IMR-90 (cell line): Measurements from ENCODE around the gene MRM2. TPM values are rescaled to one million over a fixed set of nuclear protein-coding genes. Genes with fewer than 3 reads are reported as not detected.

Experiments
- ATAC-seq: fragments of 200-7000 bp; cut with Tn5 transposase; 2 replicates; pipeline ENCODE4 v1.9.1; 2020; ENCODE audit warnings: low read depth, mild to moderate bottlenecking, moderate library complexity
- BruUV-seq: library from RNA; stranded (reverse); fragments of 400-500 nt; replicated peaks from 2 replicates; lab custom pipeline; 2021; lab: Mats Ljungman, UMichigan
- CTCF ChIA-PET: fragments of 300-600 bp; formaldehyde crosslinking; extraction: SDS; loops from one replicate; lab custom pipeline; 2021; ENCODE audit warnings: antibody characterized with exemption; lab: Yijun Ruan, JAX
- POLR2A ChIA-PET: fragments of 300-600 bp; sonication (Branson Sonifier 250); formaldehyde crosslinking; loops from one replicate; lab custom pipeline; 2022; ENCODE audit warnings: antibody characterized with exemption; ENCODE audit not compliant: unreplicated experiment; lab: Charles Lee
- DNase-seq: peaks from one replicate; pipeline ENCODE4 v3.0.0; 2013
- H2AFZ ChIP-seq: replicated peaks from 2 replicates; pipeline ENCODE3; 2013; ENCODE audit warnings: low read length, mild to moderate bottlenecking; ENCODE audit not compliant: poor library complexity
- H2AK5ac ChIP-seq: 2 replicates; pipeline ENCODE4 v1.6.1; 2013; ENCODE audit warnings: low read depth, low read length, inconsistent platforms
- H2AK9ac ChIP-seq: replicated peaks from 2 replicates; pipeline ENCODE3; 2013; ENCODE audit warnings: mild to moderate bottlenecking, low read depth, low read length, moderate library complexity; ENCODE audit not compliant: poor library complexity
- H2BK120ac ChIP-seq: 2 replicates; pipeline ENCODE4 v1.6.1; 2013; ENCODE audit warnings: low read depth, low read length, inconsistent platforms
- H2BK15ac ChIP-seq: 3 replicates; pipeline ENCODE4 v1.6.1; 2013; ENCODE audit warnings: low read depth, low read length, inconsistent platforms
- H2BK20ac ChIP-seq: 2 replicates; pipeline ENCODE4 v1.6.1; 2013; ENCODE audit warnings: low read depth, mild to moderate bottlenecking, inconsistent platforms, low read length, moderate library complexity
- H2BK5ac ChIP-seq: 2 replicates; pipeline ENCODE4 v1.6.1; 2013; ENCODE audit warnings: mild to moderate bottlenecking, low read depth, low read length, inconsistent platforms; ENCODE audit not compliant: poor library complexity, severe bottlenecking
- H3K14ac ChIP-seq: replicated peaks from 2 replicates; pipeline ENCODE4 v1.6.1; 2013; ENCODE audit warnings: low read depth, low read length, inconsistent platforms
- H3K18ac ChIP-seq: 2 replicates; pipeline ENCODE4 v1.6.1; 2013; ENCODE audit warnings: low read depth, low read length, control low read depth
- H3K23ac ChIP-seq: 2 replicates; pipeline ENCODE4 v1.6.1; 2013; ENCODE audit warnings: low read depth, low read length, inconsistent platforms
- H3K27ac ChIP-seq: 2 replicates; pipeline ENCODE4 v1.5.1; 2013; ENCODE audit warnings: mild to moderate bottlenecking, control low read depth, low read length; ENCODE audit not compliant: insufficient read depth
- H3K27me3 ChIP-seq: 2 replicates; pipeline ENCODE4 v1.6.1; 2013; ENCODE audit warnings: low read length; ENCODE audit not compliant: control insufficient read depth, insufficient read depth
- H3K36me3 ChIP-seq: 2 replicates; pipeline ENCODE4 v1.6.1; 2013; ENCODE audit warnings: low read length, mixed read lengths; ENCODE audit not compliant: control insufficient read depth, insufficient read depth
- H3K4ac ChIP-seq: 2 replicates; pipeline ENCODE4 v1.6.1; 2013; ENCODE audit warnings: low read depth, low read length, inconsistent platforms
- H3K4me1 ChIP-seq: 2 replicates; pipeline ENCODE4 v1.6.1; 2013; ENCODE audit warnings: low read length, mixed read lengths; ENCODE audit not compliant: control insufficient read depth, insufficient read depth
- H3K4me2 ChIP-seq: 2 replicates; pipeline ENCODE4 v1.6.1; 2013; ENCODE audit warnings: low read depth, mild to moderate bottlenecking, control low read depth, low read length, moderate library complexity
- H3K4me3 ChIP-seq: 2 replicates; pipeline ENCODE4 v1.5.1; 2013; ENCODE audit warnings: low read depth, mild to moderate bottlenecking, control low read depth, low read length, moderate library complexity; ENCODE audit not compliant: insufficient read depth
- H3K56ac ChIP-seq: 2 replicates; pipeline ENCODE4 v1.6.1; 2013; ENCODE audit warnings: low read length, inconsistent platforms; ENCODE audit not compliant: insufficient read depth; ENCODE audit errors: extremely low read depth
- H3K79me1 ChIP-seq, 2 experiments: 2 replicates each; pipeline ENCODE4 v1.6.1; 2013; ENCODE audit warnings: low read length in 2 of 2, inconsistent platforms in 1 of 2, low read depth in 1 of 2
- H3K9ac ChIP-seq: 2 replicates; pipeline ENCODE4 v1.6.1; 2013; ENCODE audit warnings: low read depth, low read length, control low read depth
- H3K9me1 ChIP-seq: 2 replicates; pipeline ENCODE4 v1.6.1; 2013; ENCODE audit warnings: low read length, inconsistent platforms; ENCODE audit not compliant: insufficient read depth
- H3K9me3 ChIP-seq: 2 replicates; pipeline ENCODE4 v1.6.1; 2013; ENCODE audit warnings: low read length; ENCODE audit not compliant: control insufficient read depth, insufficient read depth
- H4K20me1 ChIP-seq: 2 replicates; pipeline ENCODE4 v1.6.1; 2013; ENCODE audit warnings: low read length, inconsistent platforms; ENCODE audit not compliant: insufficient read depth
- H4K5ac ChIP-seq: 2 replicates; pipeline ENCODE4 v1.6.1; 2013; ENCODE audit warnings: mild to moderate bottlenecking, low read depth, low read length, control low read depth
- H4K8ac ChIP-seq, 2 experiments: 2 replicates each; pipeline ENCODE4 v1.6.1; 2013; ENCODE audit warnings: low read depth in 2 of 2, low read length in 2 of 2, control low read depth in 1 of 2, inconsistent platforms in 1 of 2
- H4K91ac ChIP-seq: 2 replicates; pipeline ENCODE4 v1.6.1; 2013; ENCODE audit warnings: low read depth, low read length, inconsistent platforms; ENCODE audit not compliant: insufficient read depth
- BHLHE40 ChIP-seq: fragments of 150-350 bp; IDR thresholded peaks from 2 replicates; pipeline ENCODE4 v1.6.1; 2016; ENCODE audit warnings: mild to moderate bottlenecking, low read depth, low read length
- CEBPB ChIP-seq: IDR thresholded peaks from 2 replicates; pipeline ENCODE4 v1.6.1; 2012; ENCODE audit warnings: low read depth, low read length, improper control_type of control experiment
- MAFK ChIP-seq: IDR thresholded peaks from 2 replicates; pipeline ENCODE4 v1.6.1; 2012; ENCODE audit warnings: low read depth, low read length, improper control_type of control experiment
- MAZ ChIP-seq: IDR thresholded peaks from 2 replicates; pipeline ENCODE4 v1.6.1; 2012; ENCODE audit warnings: low read depth, mild to moderate bottlenecking, low read length, improper control_type of control experiment, moderate library complexity, borderline replicate concordance
- NFE2L2 ChIP-seq: fragments of 150-350 bp; IDR thresholded peaks from 2 replicates; pipeline ENCODE4 v1.6.1; 2016; ENCODE audit warnings: low read depth, mild to moderate bottlenecking, low read length
- POLR2A ChIP-seq: IDR thresholded peaks from 2 replicates; pipeline ENCODE4 v1.6.1; 2012; ENCODE audit warnings: mild to moderate bottlenecking, low read depth, low read length
- SMC3 ChIP-seq: fragments of 150-350 bp; IDR thresholded peaks from 2 replicates; pipeline ENCODE4 v1.6.1; 2016; ENCODE audit warnings: low read depth, mild to moderate bottlenecking, antibody characterized with exemption, low read length, moderate library complexity
- WGBS, 2 experiments: methylation state at CpG; one replicate each; pipeline versions ENCODE4 v1.1.5 to v1.1.7; 2013; ENCODE audit warnings: missing lambda C conversion rate in 2 of 2; ENCODE audit not compliant: insufficient read length in 1 of 2; ENCODE audit errors: extremely low coverage in 2 of 2; 5-methylcytosine and 5-hydroxymethylcytosine counted together
- dilution Hi-C: fragments of 300-500 bp; cut with HindIII; formaldehyde crosslinking; loops from one replicate; pipeline ENCODE4 v1.14.3; 2018; ENCODE audit warnings: low sequenced_read_pairs; ENCODE audit not compliant: unreplicated experiment
- in situ Hi-C: fragments of 300-500 bp; cut with MboI; formaldehyde crosslinking; loops from 3 replicates; pipeline ENCODE4 v1.14.3; 2019; ENCODE audit warnings: low sequenced_read_pairs, inconsistent platforms, mixed read lengths
- intact Hi-C: fragments of 100-400 bp; cut with micrococcal nuclease; formaldehyde crosslinking; loops from 2 replicates; pipeline ENCODE4 v1.10.0; 2022
- polyA plus RNA-seq, 3 experiments: library from polyadenylated mRNA; depleted of rRNA; stranded (reverse); fragments of >200 nt; gene quantifications; 2 replicates each; pipeline ENCODE4 v1.2.3, GENCODE V29; 2012; ENCODE audit warnings: low replicate concordance in 1 of 3
- total RNA-seq: library from RNA; depleted of rRNA; stranded (reverse); fragments of >200 nt; gene quantifications from 2 replicates; pipeline ENCODE4 v1.2.3, GENCODE V29; 2012

The MRM2 gene
- total and polyA plus RNA-seq, 2 of the 4 experiments (the other 2 are of a cell fraction), result 19.1 to 23.8 TPM

DNA sequence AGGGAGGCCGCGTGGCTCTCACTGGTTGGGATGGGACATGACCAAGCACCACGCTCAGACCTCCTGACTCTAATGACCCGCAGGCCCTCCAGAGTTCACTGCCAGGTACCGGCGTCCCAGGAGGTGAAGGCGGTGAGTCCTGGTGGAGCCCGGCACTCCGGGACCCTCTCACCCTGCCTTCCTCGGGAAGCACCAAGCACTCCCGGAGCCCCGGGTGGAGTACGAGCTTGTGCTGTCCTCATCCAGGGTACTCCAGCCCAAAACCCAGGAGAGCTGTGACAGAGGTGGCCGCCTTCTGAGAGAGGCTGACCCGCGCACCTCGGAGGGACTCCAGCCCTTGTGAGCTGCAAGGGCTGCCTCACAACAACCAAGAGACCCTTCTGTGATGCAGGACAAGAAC is 18.7 kb downstream of the MRM2 start:
- WGBS, 2 experiments, result 89% methylated on average over 11 of the region's 17 CpGs; no CpG with 5 or more reads in 1 of the 2 experiments
- CTCF ChIA-PET, result no interaction called here

More for the DNA sequence above, 18.7 kb downstream of the MRM2 start:
- H3K4me3 ChIP-seq, result no peak overlapping the region
- H2AFZ ChIP-seq, result no peak overlapping the region
- no TSS peak for BruUV-seq
- intact Hi-C loops, result no loop called here
- H4K91ac ChIP-seq, result no peak overlapping the region
- peaks cover 54% of the 10 kb centered on the region for H3K36me3 ChIP-seq
- no peak overlapping the region for H4K5ac ChIP-seq
- no peak overlapping the region for H3K9ac ChIP-seq
- no peak overlapping the region for H2BK15ac ChIP-seq
- no peak overlapping the region for H4K8ac ChIP-seq
- no peak overlapping the region for H3K4me2 ChIP-seq
- no peak overlapping the region for H2BK20ac ChIP-seq
- dilution Hi-C loops, result no loop called here
- H2AK9ac ChIP-seq, result no peak overlapping the region
- POLR2A ChIA-PET, result no interaction called here
- no peak overlapping the region for H2BK120ac ChIP-seq
- H3K9me1 ChIP-seq, result no peaks in the 10 kb centered on the region
- DNase-seq (no peak), ATAC-seq (no peak)
- H3K27me3 ChIP-seq, result no peaks in the 10 kb centered on the region
- H4K20me1 ChIP-seq, result peaks cover 3% of the 10 kb centered on the region
- no peak overlapping the region for H3K56ac ChIP-seq
- no peaks in the 10 kb centered on the region for H3K9me3 ChIP-seq
- no peak overlapping the region for H3K23ac ChIP-seq
- H3K27ac ChIP-seq, result no peak overlapping the region
- no peak overlapping the region for H3K4ac ChIP-seq
- no peak for TF ChIP-seq NFE2L2
- no peak for TF ChIP-seq SMC3
- no peak for TF ChIP-seq CEBPB
- no peak for TF ChIP-seq MAZ
- no peak for TF ChIP-seq POLR2A
- TF ChIP-seq MAFK, result no peak
- TF ChIP-seq BHLHE40, result no peak
- H3K14ac ChIP-seq, result no peak overlapping the region
- no peak overlapping the region for H3K18ac ChIP-seq
- no peaks in the 10 kb centered on the region for H3K4me1 ChIP-seq
- H3K79me1 ChIP-seq, result peaks cover 8 to 30% of the 10 kb centered on the region in 2 experiments; a peak in 3 of 4 replicates
- H2BK5ac ChIP-seq, result no peak overlapping the region
- no peak overlapping the region for H2AK5ac ChIP-seq
- in situ Hi-C loops, result no loop called here
